Activated effector memory CD4-positive, alpha-beta T cell treated with Interleukin-2 at 50 U/mL for 16 hours (primary cell): ENCODE measurements around the gene GSDME.

Source experiments
- DNase-seq: peaks from one replicate; pipeline ENCODE4 v3.0.0-alpha.2; 2020

GSDME gene

GRCh38 chr7:24769014-24769830 lies 12.0 kb upstream of the GSDME start:
- no peak for DNase-seq

- no peak for DNase-seq
Observed at GRCh38 chr7:24767878-24768569, 10.8 kb upstream of the GSDME start.

- no peak for DNase-seq
Observed at GRCh38 chr7:24764972-24765744, 7.9 kb upstream of the GSDME start.

- DNase-seq: no peak
Observed at GRCh38 chr7:24764011-24764410, 6.7 kb upstream of the GSDME start.

- no peak for DNase-seq
Observed at GRCh38 chr7:24763303-24763901, 6.1 kb upstream of the GSDME start.

GRCh38 chr7:24762771-24763170 lies 5.5 kb upstream of the GSDME start:
- no peak for DNase-seq

GRCh38 chr7:24760968-24761367 lies 3.7 kb upstream of the GSDME start:
- DNase-seq: no peak

- DNase-seq: no peak
Observed at GRCh38 chr7:24756545-24757352, 515 bp downstream of the GSDME start.

- no peak for DNase-seq
Observed at GRCh38 chr7:24755541-24756407, 1.5 kb downstream of the GSDME start.

GRCh38 chr7:24754906-24755506 lies 2.3 kb downstream of the GSDME start:
- DNase-seq: no peak

- DNase-seq: no peak
Observed at GRCh38 chr7:24752073-24752800, 5.0 kb downstream of the GSDME start.

- DNase-seq: no peak
Observed at GRCh38 chr7:24751484-24751883, 5.8 kb downstream of the GSDME start.

GRCh38 chr7:24750441-24751055 lies 6.7 kb downstream of the GSDME start:
- no peak for DNase-seq

GRCh38 chr7:24748521-24748920 lies 8.7 kb downstream of the GSDME start:
- no peak for DNase-seq

GRCh38 chr7:24745355-24745754 lies 11.9 kb downstream of the GSDME start:
- DNase-seq: no peak

- DNase-seq: no peak
Observed at GRCh38 chr7:24743471-24743870, 13.8 kb downstream of the GSDME start.

GRCh38 chr7:24742506-24743162 lies 14.6 kb downstream of the GSDME start:
- no peak for DNase-seq

GRCh38 chr7:24741679-24742505 lies 15.4 kb downstream of the GSDME start:
- no peak for DNase-seq
